Measurements from ENCODE around the gene CARNS1. TPM values are rescaled to one million over a fixed set of nuclear protein-coding genes. Genes with fewer than 3 reads are reported as not detected.

The CARNS1 gene
- total and polyA plus RNA-seq, 12 donors: 0.55 to 26.6 (median 17.4) TPM

DNA sequence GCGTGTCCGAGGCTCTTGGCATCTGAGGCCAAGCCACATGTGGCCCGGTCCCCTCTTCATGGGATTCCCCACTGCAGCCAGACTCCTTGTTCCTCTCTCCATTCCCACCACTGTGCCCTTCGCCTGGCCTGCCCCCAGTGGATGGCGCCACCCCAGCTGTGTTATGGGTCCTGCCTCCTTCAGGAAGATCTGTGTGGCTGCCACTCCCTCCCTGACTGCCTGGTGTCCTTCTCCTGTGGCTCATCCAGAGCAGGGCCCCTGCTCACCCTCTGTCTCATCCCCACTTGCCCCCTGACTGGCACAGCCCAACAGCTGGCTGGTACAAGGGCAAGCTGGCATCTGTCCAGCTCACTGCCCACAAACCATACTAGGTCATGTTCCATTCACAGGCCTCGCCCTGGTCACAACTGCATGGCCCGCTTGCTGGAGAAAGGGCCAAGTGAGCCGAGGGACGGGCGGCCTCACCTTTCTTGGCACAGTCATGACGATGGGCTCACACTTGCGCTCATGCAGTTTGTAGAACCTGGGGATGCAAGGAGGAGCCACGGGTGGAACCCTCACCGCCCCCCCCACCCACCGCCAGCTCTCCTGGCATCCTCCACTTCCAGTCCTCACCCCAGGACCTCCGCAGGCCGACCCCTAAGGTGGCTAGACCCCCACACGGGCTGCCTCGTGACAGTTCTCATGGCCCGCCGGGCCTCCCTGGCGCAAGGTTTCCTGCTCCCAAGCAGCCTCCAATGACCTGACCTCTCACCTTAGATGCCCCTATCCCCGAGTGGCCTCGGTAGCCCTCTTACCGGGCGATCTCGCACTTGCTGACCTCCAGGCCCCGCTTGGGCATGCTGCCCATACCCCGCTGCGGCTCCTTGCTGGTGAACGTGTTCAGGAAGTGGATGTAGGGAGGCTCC is 24.1 kb downstream of the CARNS1 start:
- Histone ChIP-seq H3K4me3 (peak overlapping the region in 1 of 10 donors; percentile 59), H3K27ac (peak overlapping the region in 8 of 10 donors; percentile 28 to 93 (median 50)), H3K4me1 (peaks cover 14 to 68% (median 47%) of the 10 kb centered on the region in 9 donors), H3K27me3 (no peaks in the 10 kb centered on the region), H3K9me3 (no peaks in the 10 kb centered on the region), H3K36me3 (peaks cover 0 to 71% (median 12%) of the 10 kb centered on the region in 9 donors)
- intact Hi-C loops (cut with DNase I): loop anchor here in 1 of 10 donors (10.0 kb wide), 1 partner anchor 895 kb away; the partner anchor contains the start of genes ACTN3 and ZDHHC24
- TF ChIP-seq, protein P1, sequence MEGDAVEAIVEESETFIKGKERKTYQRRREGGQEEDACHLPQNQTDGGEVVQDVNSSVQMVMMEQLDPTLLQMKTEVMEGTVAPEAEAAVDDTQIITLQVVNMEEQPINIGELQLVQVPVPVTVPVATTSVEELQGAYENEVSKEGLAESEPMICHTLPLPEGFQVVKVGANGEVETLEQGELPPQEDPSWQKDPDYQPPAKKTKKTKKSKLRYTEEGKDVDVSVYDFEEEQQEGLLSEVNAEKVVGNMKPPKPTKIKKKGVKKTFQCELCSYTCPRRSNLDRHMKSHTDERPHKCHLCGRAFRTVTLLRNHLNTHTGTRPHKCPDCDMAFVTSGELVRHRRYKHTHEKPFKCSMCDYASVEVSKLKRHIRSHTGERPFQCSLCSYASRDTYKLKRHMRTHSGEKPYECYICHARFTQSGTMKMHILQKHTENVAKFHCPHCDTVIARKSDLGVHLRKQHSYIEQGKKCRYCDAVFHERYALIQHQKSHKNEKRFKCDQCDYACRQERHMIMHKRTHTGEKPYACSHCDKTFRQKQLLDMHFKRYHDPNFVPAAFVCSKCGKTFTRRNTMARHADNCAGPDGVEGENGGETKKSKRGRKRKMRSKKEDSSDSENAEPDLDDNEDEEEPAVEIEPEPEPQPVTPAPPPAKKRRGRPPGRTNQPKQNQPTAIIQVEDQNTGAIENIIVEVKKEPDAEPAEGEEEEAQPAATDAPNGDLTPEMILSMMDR (IDR thresholded peaks at IDR 0.05): peak in 4 of 9 donors; percentile 14 to 23 (median 21)
- ATAC-seq: peak in 2 of 8 donors; percentile 1 to 3
- DNase-seq: no peak
- 69 to 74% methylated on average over 30 to 31 of the region's 31 CpGs for WGBS, 2 donors

DNA sequence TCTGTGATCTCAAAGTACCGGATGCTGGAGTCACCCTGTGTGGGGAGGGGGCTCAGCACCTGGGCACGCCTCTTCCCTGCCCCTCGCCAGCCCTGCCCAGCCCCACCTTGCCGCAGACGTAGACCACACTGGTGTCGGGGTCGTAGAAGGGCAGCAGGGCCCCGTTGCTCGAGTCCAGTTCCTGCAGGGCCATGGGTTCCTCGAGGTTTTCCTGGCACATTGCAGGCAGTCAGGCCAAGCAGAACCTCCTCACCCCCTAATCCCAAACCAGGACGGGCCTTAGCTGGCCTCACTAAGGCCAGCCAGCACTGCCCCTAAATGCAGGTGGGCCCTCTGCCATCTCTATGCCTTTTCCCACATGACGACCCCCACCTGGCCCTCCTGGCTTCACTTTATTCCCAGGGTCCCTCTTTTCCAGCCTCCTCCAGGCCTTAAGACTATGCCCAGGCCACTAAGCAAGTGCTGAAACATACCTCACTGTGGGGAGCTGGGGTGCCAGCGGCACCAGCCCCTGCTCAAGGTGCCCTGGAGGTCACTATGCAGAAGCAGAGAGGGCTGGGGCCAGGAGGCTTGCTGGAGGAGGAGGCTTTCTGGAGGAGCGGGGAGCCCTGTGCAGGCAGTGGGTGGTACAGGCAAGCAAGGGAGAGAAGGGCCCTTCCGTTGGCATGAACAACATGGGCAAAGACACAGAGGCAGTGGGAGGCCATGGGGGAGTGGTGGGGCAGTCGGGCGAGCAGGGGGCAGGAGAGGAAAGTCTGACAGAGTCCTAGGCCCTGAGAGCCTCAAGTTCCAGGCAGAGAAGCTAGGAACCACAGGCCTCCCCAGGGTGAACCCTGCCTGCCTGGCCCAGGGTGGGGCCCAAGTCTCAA is 25.0 kb downstream of the CARNS1 start:
- peak overlapping the region in 8 of 10 donors; percentile 15 to 93 (median 50) for H3K27ac ChIP-seq

DNA sequence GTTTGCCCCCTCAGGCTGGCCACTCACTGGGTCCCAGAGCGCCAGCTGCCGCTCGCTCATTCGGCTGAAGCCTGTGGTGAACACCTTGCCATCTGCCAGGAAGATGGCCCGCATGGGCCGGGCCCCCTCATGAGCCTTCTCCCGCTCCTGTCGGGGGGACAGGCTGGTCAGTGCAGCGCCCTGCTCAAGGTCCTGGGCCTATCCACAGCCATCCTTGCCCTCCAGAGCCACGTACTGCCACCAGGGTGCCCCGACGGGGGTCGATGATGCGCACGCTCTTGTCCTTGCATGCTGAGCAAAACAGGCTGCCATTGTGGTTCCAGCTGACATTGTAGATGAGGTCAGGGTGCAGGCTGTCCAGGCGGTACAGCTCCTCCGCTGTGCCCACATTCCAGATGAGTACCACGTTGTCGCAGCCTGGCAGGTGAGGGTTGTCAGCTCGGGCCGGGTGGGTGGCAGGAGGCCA is 25.7 kb downstream of the CARNS1 start:
- ATAC-seq (no peak), DNase-seq (no peak)
- Histone ChIP-seq H3K9me3 (no peaks in the 10 kb centered on the region), H3K36me3 (peaks cover 0 to 55% (median 10%) of the 10 kb centered on the region in 9 donors), H3K27me3 (no peaks in the 10 kb centered on the region), H3K4me1 (peaks cover 14 to 66% (median 47%) of the 10 kb centered on the region in 9 donors), H3K27ac (peak overlapping the region in 1 of 10 donors; percentile 20), H3K4me3 (no peak overlapping the region)
- 92% methylated on average over 21 of the region's 21 CpGs for WGBS, 2 donors
- TF ChIP-seq, protein P1 (IDR thresholded peaks at IDR 0.05): no peak
- intact Hi-C loops (cut with DNase I): loop anchor here in 1 of 10 donors (10.0 kb wide), 1 partner anchor 896 kb away; the partner anchor contains the start of genes ACTN3 and ZDHHC24

More for the DNA sequence above, 25.0 kb downstream of the CARNS1 start:
- DNase-seq: no peak
- TF ChIP-seq, protein P1 (IDR thresholded peaks at IDR 0.05): no peak
- ATAC-seq: peak in 1 of 8 donors; percentile 11
- intact Hi-C loops (cut with DNase I): loop anchor here in 1 of 10 donors (10.0 kb wide), 1 partner anchor 896 kb away; the partner anchor contains the start of genes ACTN3 and ZDHHC24
- H3K9me3 ChIP-seq: no peaks in the 10 kb centered on the region
- no peaks in the 10 kb centered on the region for H3K27me3 ChIP-seq
- H3K36me3 ChIP-seq: peaks cover 0 to 62% (median 11%) of the 10 kb centered on the region in 9 donors
- 65 to 76% methylated on average over 17 of the region's 17 CpGs for WGBS, 2 donors
- H3K4me3 ChIP-seq: peak overlapping the region in 1 of 10 donors; percentile 7
- peaks cover 14 to 68% (median 47%) of the 10 kb centered on the region in 9 donors for H3K4me1 ChIP-seq
